Measurements from ENCODE around the gene ATP7B.

DNA sequence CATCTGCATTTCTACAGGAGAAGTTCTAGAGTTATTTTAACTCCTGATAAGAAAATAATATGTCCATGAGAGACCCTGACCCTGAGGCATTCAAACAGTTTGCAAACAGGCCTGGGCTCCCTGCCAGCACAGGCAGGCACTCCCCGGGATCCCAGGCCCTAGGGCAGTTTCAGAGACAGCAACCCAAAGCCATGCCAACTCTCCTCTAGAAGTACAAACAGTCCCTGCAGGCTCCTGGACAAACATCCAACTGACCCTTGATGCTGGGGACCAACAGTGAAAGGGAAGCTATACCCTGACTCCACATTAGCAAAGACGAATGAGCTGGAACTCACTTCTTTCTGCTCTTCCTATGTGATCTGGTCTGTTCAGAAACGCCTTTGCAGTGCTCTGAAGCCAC, 104.7 kb downstream of the ATP7B start:
- TF ChIP-seq, protein P1, sequence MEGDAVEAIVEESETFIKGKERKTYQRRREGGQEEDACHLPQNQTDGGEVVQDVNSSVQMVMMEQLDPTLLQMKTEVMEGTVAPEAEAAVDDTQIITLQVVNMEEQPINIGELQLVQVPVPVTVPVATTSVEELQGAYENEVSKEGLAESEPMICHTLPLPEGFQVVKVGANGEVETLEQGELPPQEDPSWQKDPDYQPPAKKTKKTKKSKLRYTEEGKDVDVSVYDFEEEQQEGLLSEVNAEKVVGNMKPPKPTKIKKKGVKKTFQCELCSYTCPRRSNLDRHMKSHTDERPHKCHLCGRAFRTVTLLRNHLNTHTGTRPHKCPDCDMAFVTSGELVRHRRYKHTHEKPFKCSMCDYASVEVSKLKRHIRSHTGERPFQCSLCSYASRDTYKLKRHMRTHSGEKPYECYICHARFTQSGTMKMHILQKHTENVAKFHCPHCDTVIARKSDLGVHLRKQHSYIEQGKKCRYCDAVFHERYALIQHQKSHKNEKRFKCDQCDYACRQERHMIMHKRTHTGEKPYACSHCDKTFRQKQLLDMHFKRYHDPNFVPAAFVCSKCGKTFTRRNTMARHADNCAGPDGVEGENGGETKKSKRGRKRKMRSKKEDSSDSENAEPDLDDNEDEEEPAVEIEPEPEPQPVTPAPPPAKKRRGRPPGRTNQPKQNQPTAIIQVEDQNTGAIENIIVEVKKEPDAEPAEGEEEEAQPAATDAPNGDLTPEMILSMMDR (conservative IDR thresholded peaks at IDR 0.05; ENCODE audit: low read depth in 2 of 2), result no peak
- TF ChIP-seq POLR2AphosphoS5 (IDR thresholded peaks at IDR 0.05; ENCODE audit: low read depth), result no peak
- no peak for TF ChIP-seq EZH2 (IDR thresholded peaks at IDR 0.05; ENCODE audit: low read depth, unreplicated experiment)
- TF ChIP-seq, protein P2, sequence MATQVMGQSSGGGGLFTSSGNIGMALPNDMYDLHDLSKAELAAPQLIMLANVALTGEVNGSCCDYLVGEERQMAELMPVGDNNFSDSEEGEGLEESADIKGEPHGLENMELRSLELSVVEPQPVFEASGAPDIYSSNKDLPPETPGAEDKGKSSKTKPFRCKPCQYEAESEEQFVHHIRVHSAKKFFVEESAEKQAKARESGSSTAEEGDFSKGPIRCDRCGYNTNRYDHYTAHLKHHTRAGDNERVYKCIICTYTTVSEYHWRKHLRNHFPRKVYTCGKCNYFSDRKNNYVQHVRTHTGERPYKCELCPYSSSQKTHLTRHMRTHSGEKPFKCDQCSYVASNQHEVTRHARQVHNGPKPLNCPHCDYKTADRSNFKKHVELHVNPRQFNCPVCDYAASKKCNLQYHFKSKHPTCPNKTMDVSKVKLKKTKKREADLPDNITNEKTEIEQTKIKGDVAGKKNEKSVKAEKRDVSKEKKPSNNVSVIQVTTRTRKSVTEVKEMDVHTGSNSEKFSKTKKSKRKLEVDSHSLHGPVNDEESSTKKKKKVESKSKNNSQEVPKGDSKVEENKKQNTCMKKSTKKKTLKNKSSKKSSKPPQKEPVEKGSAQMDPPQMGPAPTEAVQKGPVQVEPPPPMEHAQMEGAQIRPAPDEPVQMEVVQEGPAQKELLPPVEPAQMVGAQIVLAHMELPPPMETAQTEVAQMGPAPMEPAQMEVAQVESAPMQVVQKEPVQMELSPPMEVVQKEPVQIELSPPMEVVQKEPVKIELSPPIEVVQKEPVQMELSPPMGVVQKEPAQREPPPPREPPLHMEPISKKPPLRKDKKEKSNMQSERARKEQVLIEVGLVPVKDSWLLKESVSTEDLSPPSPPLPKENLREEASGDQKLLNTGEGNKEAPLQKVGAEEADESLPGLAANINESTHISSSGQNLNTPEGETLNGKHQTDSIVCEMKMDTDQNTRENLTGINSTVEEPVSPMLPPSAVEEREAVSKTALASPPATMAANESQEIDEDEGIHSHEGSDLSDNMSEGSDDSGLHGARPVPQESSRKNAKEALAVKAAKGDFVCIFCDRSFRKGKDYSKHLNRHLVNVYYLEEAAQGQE (IDR thresholded peaks at IDR 0.05; ENCODE audit: unreplicated experiment), result no peak
- TF ChIP-seq CREB1 (CRISPR knock-in tag; IDR thresholded peaks at IDR 0.05; ENCODE audit: low read depth), result no peak
- no peak for TF ChIP-seq EZH2phosphoT487 (IDR thresholded peaks at IDR 0.05; ENCODE audit: unreplicated experiment)
- no peak for TF ChIP-seq JUNB (IDR thresholded peaks at IDR 0.05; ENCODE audit: unreplicated experiment)
- TF ChIP-seq, protein P3, sequence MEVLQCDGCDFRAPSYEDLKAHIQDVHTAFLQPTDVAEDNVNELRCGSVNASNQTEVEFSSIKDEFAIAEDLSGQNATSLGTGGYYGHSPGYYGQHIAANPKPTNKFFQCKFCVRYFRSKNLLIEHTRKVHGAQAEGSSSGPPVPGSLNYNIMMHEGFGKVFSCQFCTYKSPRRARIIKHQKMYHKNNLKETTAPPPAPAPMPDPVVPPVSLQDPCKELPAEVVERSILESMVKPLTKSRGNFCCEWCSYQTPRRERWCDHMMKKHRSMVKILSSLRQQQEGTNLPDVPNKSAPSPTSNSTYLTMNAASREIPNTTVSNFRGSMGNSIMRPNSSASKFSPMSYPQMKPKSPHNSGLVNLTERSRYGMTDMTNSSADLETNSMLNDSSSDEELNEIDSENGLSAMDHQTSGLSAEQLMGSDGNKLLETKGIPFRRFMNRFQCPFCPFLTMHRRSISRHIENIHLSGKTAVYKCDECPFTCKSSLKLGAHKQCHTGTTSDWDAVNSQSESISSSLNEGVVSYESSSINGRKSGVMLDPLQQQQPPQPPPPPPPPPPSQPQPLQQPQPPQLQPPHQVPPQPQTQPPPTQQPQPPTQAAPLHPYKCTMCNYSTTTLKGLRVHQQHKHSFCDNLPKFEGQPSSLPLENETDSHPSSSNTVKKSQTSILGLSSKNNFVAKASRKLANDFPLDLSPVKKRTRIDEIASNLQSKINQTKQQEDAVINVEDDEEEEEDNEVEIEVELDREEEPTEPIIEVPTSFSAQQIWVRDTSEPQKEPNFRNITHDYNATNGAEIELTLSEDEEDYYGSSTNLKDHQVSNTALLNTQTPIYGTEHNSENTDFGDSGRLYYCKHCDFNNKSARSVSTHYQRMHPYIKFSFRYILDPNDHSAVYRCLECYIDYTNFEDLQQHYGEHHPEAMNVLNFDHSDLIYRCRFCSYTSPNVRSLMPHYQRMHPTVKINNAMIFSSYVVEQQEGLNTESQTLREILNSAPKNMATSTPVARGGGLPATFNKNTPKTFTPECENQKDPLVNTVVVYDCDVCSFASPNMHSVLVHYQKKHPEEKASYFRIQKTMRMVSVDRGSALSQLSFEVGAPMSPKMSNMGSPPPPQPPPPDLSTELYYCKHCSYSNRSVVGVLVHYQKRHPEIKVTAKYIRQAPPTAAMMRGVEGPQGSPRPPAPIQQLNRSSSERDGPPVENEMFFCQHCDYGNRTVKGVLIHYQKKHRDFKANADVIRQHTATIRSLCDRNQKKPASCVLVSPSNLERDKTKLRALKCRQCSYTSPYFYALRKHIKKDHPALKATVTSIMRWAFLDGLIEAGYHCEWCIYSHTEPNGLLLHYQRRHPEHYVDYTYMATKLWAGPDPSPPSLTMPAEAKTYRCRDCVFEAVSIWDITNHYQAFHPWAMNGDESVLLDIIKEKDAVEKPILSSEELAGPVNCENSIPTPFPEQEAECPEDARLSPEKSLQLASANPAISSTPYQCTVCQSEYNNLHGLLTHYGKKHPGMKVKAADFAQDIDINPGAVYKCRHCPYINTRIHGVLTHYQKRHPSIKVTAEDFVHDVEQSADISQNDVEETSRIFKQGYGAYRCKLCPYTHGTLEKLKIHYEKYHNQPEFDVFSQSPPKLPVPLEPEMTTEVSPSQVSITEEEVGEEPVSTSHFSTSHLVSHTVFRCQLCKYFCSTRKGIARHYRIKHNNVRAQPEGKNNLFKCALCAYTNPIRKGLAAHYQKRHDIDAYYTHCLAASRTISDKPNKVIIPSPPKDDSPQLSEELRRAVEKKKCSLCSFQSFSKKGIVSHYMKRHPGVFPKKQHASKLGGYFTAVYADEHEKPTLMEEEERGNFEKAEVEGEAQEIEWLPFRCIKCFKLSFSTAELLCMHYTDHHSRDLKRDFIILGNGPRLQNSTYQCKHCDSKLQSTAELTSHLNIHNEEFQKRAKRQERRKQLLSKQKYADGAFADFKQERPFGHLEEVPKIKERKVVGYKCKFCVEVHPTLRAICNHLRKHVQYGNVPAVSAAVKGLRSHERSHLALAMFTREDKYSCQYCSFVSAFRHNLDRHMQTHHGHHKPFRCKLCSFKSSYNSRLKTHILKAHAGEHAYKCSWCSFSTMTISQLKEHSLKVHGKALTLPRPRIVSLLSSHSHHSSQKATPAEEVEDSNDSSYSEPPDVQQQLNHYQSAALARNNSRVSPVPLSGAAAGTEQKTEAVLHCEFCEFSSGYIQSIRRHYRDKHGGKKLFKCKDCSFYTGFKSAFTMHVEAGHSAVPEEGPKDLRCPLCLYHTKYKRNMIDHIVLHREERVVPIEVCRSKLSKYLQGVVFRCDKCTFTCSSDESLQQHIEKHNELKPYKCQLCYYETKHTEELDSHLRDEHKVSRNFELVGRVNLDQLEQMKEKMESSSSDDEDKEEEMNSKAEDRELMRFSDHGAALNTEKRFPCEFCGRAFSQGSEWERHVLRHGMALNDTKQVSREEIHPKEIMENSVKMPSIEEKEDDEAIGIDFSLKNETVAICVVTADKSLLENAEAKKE (CRISPR knock-in tag; IDR thresholded peaks at IDR 0.05), result no peak
- no peak for TF ChIP-seq STAT1 (IDR thresholded peaks at IDR 0.05; ENCODE audit: unreplicated experiment)
- TF ChIP-seq, protein P4, sequence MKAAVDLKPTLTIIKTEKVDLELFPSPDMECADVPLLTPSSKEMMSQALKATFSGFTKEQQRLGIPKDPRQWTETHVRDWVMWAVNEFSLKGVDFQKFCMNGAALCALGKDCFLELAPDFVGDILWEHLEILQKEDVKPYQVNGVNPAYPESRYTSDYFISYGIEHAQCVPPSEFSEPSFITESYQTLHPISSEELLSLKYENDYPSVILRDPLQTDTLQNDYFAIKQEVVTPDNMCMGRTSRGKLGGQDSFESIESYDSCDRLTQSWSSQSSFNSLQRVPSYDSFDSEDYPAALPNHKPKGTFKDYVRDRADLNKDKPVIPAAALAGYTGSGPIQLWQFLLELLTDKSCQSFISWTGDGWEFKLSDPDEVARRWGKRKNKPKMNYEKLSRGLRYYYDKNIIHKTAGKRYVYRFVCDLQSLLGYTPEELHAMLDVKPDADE (IDR thresholded peaks at IDR 0.05), result no peak
- no peak for TF ChIP-seq ZNF114 (CRISPR knock-in tag; IDR thresholded peaks at IDR 0.05)
- TF ChIP-seq NANOG (IDR thresholded peaks at IDR 0.05; ENCODE audit: borderline replicate concordance), result no peak
